Neural progenitor cell (in vitro differentiated cells): ENCODE data around the gene IGSF3.
"Not testable (repeated sequence)": the region's sequence is repeated elsewhere in the genome, so short reads cannot be mapped to it uniquely, and the experiment has no call there.

Experiments used
- CTCF ChIP-seq: fragments of 200-600 bp; sonication (generic); IDR thresholded peaks from 2 replicates; pipeline ENCODE4 v1.5.1; 2017; ENCODE audit warnings: antibody characterized with exemption, mild to moderate bottlenecking
- EZH2 ChIP-seq: fragments of 200-600 bp; sonication (generic); IDR thresholded peaks from 2 replicates; pipeline ENCODE4 v1.6.1; 2017; ENCODE audit warnings: antibody characterized with exemption, mild to moderate bottlenecking, moderate library complexity

GRCh38 chr1:116631996-116632925 lies 35.3 kb downstream of the IGSF3 start:
- TF ChIP-seq CTCF, EZH2: not testable (repeated sequence)
